Testis (tissue), 2 donors: ENCODE data around the gene C1QTNF12.

ENCODE experiments used
- CTCF ChIP-seq, 3 experiments: fragments of 450-650 bp in 2 of 3; fragments of 200-600 bp in 1 of 3; sonication (generic) in 1 of 3; IDR thresholded peaks; one replicate each; pipeline ENCODE4 v1.5.1; 2016 to 2019; ENCODE audit warnings: antibody characterized with exemption in 3 of 3, mild to moderate bottlenecking in 2 of 3, moderate library complexity in 1 of 3
- POLR2A ChIP-seq: fragments of 450-650 bp; IDR thresholded peaks from one replicate; pipeline ENCODE4 v1.6.1; 2017; ENCODE audit warnings: antibody characterized with exemption, mild to moderate bottlenecking, moderate library complexity

- TF ChIP-seq CTCF (IDR thresholded peaks at IDR 0.05) (no peak), POLR2A (no peak)
Observed at GRCh38 chr1:1229770-1230169, 16.8 kb downstream of the C1QTNF12 start.
